ENCODE data around the gene RNU6-1. TPM values are rescaled to one million over a fixed set of nuclear protein-coding genes. Genes with fewer than 3 reads are reported as not detected.

Gene RNU6-1
- total RNA-seq, 2 experiments from 2014 or later, result not detected

DNA sequence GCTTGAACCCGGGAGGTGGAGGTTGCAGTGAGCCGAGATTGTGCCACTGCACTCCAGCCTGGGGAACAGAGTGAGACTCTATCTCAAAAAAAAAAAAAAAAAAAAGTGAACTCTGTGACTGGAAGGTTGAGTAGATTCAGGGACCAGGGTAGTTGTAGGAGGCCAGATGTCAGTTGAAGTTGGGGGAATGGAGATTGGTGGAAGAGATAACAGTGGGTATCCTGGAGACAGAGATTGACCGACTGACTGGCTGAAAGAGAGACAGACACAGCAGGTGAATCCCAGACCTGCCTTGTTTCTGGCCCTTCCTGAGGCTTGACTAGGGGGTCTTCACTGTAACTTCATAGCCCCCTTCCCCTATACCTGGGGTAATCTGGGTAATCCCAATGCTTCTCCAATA lies 22.1 kb upstream of the RNU6-1 start:
- ChIA-PET POLR2A (no interaction called here), CTCF (interaction anchor here (1.2 kb wide), 1 partner anchor 307 kb away, joined by 3 read pairs; no protein-coding TSS in a partner anchor)

DNA sequence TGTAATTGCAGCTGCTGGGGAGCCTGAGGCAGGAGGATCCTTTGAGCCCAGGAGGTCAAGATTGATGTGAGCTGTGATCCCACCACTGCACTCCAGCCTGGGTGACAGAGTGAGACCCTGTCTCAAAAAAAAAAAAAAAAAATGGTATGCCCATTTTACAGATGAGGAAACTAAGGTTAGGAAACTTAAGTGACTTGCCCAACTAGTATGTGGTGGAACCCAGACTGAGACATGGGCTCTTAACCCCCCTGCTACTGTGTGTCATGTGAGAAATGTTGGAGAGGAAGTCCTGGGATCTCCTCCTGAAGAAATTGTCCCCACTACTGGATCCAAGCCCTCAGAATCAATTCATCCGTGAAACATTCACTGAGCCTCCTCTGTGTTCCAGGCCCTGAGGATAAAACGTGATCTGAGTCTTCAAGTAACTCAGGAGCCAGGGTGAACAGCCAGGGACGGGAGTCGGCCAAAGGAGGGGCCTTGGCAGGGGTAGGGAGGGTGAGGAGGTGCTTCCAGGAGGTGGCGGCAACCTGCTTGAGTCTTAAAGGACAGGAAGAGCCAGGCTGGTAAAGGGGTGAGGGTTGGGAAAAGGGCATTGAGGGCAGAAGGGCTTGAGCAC lies 19.6 kb upstream of the RNU6-1 start:
- ChIA-PET POLR2A (no interaction called here), CTCF (interaction anchor here (0.7 kb wide), 1 partner anchor 74 kb away, joined by 3 read pairs; no protein-coding TSS in a partner anchor)

DNA sequence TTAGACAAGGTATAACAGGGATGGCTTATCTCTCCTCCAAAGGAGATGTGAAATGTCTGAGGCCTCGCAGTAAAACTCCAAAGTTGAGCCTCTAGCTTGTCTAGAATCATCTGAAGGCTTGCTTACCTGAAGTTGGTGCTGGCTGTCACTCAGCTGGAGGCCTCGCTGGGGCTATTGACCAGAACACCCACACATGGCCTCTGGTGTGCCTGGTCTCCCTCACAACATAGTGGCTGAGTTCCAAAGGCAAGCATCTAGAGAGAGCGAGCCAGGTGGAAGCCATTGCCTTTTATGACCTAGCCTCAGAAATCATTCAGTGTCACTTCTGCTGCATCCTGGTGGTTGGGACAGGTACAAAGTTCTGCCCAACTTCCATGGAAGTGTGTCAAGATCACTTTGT lies 17.4 kb upstream of the RNU6-1 start:
- POLR2A ChIA-PET, result no interaction called here
- CTCF ChIA-PET, result interaction anchor here (0.9 kb wide), 1 partner anchor 14 kb away, joined by 3 read pairs; no protein-coding TSS in a partner anchor

DNA sequence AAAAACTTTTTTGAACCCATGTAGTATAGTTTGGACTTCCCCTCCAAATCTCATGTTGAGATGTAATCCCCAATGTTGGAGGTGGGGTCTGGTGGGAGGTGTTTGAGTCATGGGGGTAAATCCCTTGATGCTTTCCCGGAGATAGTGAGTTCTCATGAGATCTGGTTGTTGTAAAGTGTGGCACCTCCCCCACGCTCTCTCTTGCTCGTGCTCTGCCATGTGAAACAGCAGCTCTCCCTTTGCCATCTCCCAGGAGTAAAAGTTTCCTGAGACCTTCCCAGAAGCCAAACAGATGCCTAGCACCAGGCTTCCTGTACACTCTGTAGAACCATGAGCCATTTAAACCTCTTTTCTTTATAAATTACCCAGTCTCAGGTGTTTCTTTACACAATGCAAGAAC lies 16.0 kb upstream of the RNU6-1 start:
- ChIA-PET CTCF (no interaction called here), POLR2A (no interaction called here)

- CTCF ChIA-PET, result no interaction called here
- POLR2A ChIA-PET, result no interaction called here
Observed at GRCh38 chr15:67854358-67854757, 14.5 kb upstream of the RNU6-1 start.

GRCh38 chr15:67853454-67853853 lies 13.6 kb upstream of the RNU6-1 start:
- POLR2A ChIA-PET, result no interaction called here
- CTCF ChIA-PET, result interaction anchor here (1.1 kb wide), 1 partner anchor 8 kb away, joined by 3 read pairs; no protein-coding TSS in a partner anchor

- CTCF ChIA-PET, result no interaction called here
- POLR2A ChIA-PET, result no interaction called here
Observed at GRCh38 chr15:67852418-67852817, 12.6 kb upstream of the RNU6-1 start.

DNA sequence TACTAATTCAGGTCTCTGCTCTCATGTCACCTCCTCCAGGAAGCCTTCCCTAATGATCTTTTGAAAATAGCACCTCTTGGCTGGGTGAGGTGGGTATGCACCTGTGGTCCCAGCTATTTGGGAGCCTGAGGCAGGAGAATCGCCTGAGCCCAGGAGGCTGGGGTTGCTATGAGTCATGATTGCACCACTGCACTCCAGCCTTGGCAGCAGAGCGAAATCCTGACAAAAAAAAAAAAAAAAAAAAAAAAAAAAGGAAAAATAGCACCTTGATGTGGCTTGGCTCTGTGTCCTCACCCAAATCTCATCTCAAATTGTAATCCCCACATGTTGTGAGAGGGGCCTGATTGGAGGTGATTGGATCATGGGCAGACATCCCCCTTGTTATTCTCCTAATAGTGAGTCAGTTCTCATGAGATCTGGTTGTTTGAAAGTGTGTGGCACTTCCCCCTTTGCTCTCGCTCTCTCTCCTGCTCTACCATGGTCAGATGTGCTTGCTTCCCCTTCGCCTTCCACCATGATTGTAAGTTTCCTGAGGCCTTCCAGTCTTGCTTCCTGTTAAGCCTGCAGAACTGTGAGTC lies 11.2 kb upstream of the RNU6-1 start:
- ChIA-PET POLR2A (no interaction called here), CTCF (interaction anchor here (0.8 kb wide), 1 partner anchor 32 kb away, joined by 4 read pairs; no protein-coding TSS in a partner anchor)

GRCh38 chr15:67850336-67850735 lies 10.5 kb upstream of the RNU6-1 start:
- POLR2A ChIA-PET, result no interaction called here
- CTCF ChIA-PET, result interaction anchor here (0.8 kb wide), 1 partner anchor 33 kb away, joined by 4 read pairs; no protein-coding TSS in a partner anchor

- ChIA-PET CTCF (no interaction called here), POLR2A (no interaction called here)
Observed at GRCh38 chr15:67849538-67849937, 9.7 kb upstream of the RNU6-1 start.

GRCh38 chr15:67845974-67846373 lies 6.1 kb upstream of the RNU6-1 start:
- ChIA-PET CTCF (no interaction called here), POLR2A (no interaction called here)

GRCh38 chr15:67843571-67844387 lies 3.9 kb upstream of the RNU6-1 start:
- CTCF ChIA-PET, result interaction anchor here (1.2 kb wide), 1 partner anchor 13 kb away, joined by 3 read pairs; no protein-coding TSS in a partner anchor
- POLR2A ChIA-PET, result no interaction called here

- CTCF ChIA-PET, result interaction anchor here (1.2 kb wide), 1 partner anchor 14 kb away, joined by 3 read pairs; no protein-coding TSS in a partner anchor
- POLR2A ChIA-PET, result no interaction called here
Observed at GRCh38 chr15:67843092-67843501, 3.3 kb upstream of the RNU6-1 start.

- POLR2A ChIA-PET, result interaction anchor here (1.3 kb wide), 1 partner anchor 321 kb away, joined by 3 read pairs; no protein-coding TSS in a partner anchor
- CTCF ChIA-PET, result no interaction called here
Observed at GRCh38 chr15:67841513-67841762, 1.6 kb upstream of the RNU6-1 start.

- ChIA-PET POLR2A (interaction anchor here (1.0 to 1.3 kb wide), 2 partner anchors 299 to 320 kb away, joined by 3 to 4 read pairs; partner anchors contain the start of gene MAP2K5), CTCF (interaction anchor here (1.0 kb wide), 1 partner anchor 22 kb away, joined by 3 read pairs; no protein-coding TSS in a partner anchor)
Observed at GRCh38 chr15:67840749-67841512, 1.1 kb upstream of the RNU6-1 start.

DNA sequence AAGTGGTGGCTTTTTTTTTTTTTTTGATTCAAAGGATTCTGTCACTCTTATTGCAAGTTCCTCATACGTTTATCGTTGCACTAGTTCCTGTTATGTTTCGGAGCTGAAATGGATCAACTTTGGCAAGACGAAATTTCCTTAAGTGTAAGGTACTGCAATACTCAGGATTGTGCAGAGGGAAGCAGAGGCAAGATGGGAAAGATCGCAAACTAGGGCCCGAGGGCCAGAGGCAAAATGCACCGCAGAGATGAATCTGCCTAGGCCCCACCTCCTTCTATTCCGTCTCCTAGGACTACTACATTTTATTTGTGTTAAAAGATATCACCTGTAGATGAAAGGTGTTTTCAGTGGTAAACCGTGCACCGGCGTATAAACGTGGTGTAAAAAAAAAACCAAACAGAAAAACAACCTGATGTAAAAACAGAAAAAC lies 331 bp downstream of the RNU6-1 start:
- ChIA-PET CTCF (interaction anchor here (0.6 kb wide), 1 partner anchor 13 kb away, joined by 3 read pairs; no protein-coding TSS in a partner anchor), POLR2A (no interaction called here)

GRCh38 chr15:67838789-67839332 lies 984 bp downstream of the RNU6-1 start:
- POLR2A ChIA-PET, result no interaction called here
- CTCF ChIA-PET, result interaction anchor here (0.7 to 4.7 kb wide), 3 partner anchors 124 to 381 kb away, joined by 3 to 56 read pairs (median 3); no protein-coding TSS in a partner anchor

DNA sequence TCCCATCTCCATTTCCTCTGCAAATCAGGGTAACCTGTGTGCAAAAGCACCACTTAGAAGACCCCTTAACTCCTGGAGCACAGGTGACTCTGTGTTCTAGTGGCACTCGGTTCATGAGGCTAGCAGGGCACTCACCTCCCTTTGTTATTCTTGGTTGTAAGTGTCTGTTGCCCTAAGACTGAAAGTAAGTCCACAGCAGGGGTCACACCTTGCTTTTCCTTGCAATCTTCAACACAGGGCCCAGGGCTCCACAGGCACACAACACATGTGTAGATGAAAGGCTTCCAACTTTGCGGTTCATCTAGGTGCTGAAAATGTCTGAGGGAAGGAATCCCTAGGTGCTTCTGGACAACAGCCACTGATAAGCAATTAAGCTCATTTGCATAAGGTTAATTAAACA lies 2.9 kb downstream of the RNU6-1 start:
- POLR2A ChIA-PET, result no interaction called here

GRCh38 chr15:67836477-67836876 lies 3.4 kb downstream of the RNU6-1 start:
- ChIA-PET POLR2A (no interaction called here), CTCF (interaction anchor here (0.7 to 4.7 kb wide), 11 partner anchors 11 to 896 kb away, joined by 3 to 56 read pairs (median 3); partner anchors contain the start of genes C15orf61 and SKOR1)

More for the DNA sequence above, 2.9 kb downstream of the RNU6-1 start:
- CTCF ChIA-PET, result interaction anchor here (0.6 to 4.7 kb wide), 2 partner anchors 379 to 925 kb away, joined by 3 to 56 read pairs; no protein-coding TSS in a partner anchor

Data from activated CD8-positive, alpha-beta memory T cell treated with anti-CD3 and anti-CD28 coated beads for 36 hours (primary cell).